SK-N-MC (cell line): ENCODE measurements around the gene NPVF.

ENCODE experiments used
- DNase-seq: peaks from one replicate; pipeline ENCODE4 v3.0.0-alpha.2; 2011; ENCODE audit warnings: low read depth, low spot score
- H3K27ac ChIP-seq: fragments of 200-600 bp; sonication (generic); 2 replicates; pipeline ENCODE4 v1.5.1; 2016; ENCODE audit warnings: mixed run types
- H3K36me3 ChIP-seq: fragments of 200-600 bp; sonication (generic); 2 replicates; pipeline ENCODE4 v1.6.1; 2017; ENCODE audit warnings: antibody characterized with exemption, low read length, mixed read lengths; ENCODE audit not compliant: insufficient read depth
- H3K4me3 ChIP-seq: fragments of 200-600 bp; sonication (generic); 2 replicates; pipeline ENCODE4 v1.5.1; 2016
- H3K9ac ChIP-seq: fragments of 200-600 bp; sonication (generic); 2 replicates; pipeline ENCODE4 v1.8.0; 2017; ENCODE audit warnings: mixed run types, mixed read lengths; ENCODE audit not compliant: insufficient read length
- H3K9me3 ChIP-seq: fragments of 200-600 bp; sonication (generic); 2 replicates; pipeline ENCODE4 v1.6.1; 2017; ENCODE audit warnings: low read depth, mild to moderate bottlenecking, antibody characterized with exemption, low read length, moderate library complexity, mixed read lengths
- EZH2 ChIP-seq: fragments of 200-600 bp; sonication (generic); IDR thresholded peaks from one replicate; pipeline ENCODE4 v1.6.1; 2017; ENCODE audit warnings: antibody characterized with exemption
- FOXP2 ChIP-seq: optimal IDR thresholded peaks from 2 replicates; pipeline ENCODE3; 2011; ENCODE audit warnings: mild to moderate bottlenecking, moderate library complexity; ENCODE audit not compliant: insufficient read depth; ENCODE audit errors: extremely low read length, control extremely low read depth
- POLR2AphosphoS5 ChIP-seq: IDR thresholded peaks from 2 replicates; pipeline ENCODE4 v1.6.1; 2012; ENCODE audit warnings: mild to moderate bottlenecking, low read depth, low read length, borderline replicate concordance

NPVF gene

DNA sequence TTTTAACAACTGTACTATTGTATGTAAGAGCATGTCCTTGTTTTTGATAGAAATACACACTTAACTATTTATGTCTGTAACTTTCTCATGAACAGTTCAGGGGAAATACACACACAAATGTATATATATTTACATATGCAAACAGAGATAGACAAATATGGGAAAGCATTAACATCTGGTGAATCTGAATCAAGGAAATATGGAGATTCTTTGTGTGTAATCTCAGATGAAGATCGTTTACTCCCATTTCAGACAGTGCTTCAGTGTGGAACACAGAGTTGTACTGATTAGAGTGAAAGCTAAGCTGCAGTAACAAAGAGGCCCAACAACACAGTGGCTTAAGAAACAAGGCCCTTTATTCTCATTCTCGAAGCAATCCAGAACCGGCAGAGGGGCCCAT is 26.3 kb upstream of the NPVF start:
- Histone ChIP-seq H3K36me3 (no peaks in the 10 kb centered on the region), H3K4me3 (no peak overlapping the region), H3K27ac (no peak overlapping the region), H3K9me3 (no peaks in the 10 kb centered on the region), H3K9ac (no peak overlapping the region)
- DNase-seq = no peak
- TF ChIP-seq EZH2 (no peak), FOXP2 (no peak), POLR2AphosphoS5 (no peak)

DNA sequence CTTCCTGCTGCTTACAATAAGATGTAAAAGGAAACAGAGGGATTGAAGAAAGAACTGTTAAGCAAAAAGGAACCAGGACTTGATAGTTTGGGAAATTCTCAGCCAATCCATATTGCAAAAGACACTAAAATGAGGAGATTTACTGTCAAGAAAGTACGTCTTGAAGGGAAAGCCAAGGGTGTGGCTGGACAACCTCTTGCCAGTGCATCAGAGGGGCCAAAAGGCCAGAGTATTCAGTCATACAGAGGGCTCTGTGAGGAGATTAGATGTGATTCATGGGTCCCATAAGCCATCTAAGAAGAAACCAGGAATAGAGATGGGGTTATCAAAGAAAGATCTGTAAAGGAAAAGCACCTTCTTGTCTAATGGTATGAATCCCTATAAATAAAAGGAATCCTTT is 25.4 kb upstream of the NPVF start:
- DNase-seq = no peak
- Histone ChIP-seq H3K36me3 (no peaks in the 10 kb centered on the region), H3K9me3 (no peaks in the 10 kb centered on the region), H3K9ac (no peak overlapping the region), H3K27ac (no peak overlapping the region), H3K4me3 (no peak overlapping the region)
- no peak for TF ChIP-seq POLR2AphosphoS5
- TF ChIP-seq FOXP2 = no peak
- TF ChIP-seq EZH2 = no peak

DNA sequence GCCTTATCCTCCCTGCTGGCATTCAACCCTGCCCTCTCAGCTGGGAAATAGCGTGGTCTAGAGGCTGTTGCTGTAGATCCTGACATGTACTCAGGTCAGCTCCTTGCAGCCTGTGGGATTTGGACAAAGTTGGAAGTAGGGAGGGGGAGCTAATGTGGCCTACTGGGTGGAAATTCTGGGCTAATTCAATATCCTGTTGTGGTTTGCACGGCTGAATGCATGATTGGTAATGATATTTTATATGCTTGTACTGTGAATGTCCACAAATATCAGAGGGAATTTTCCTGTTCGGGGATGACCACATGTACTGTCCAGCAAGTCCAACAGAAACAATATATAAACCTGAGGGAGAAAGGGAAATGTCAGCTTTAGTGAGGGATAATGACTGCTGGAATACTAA is 22.1 kb upstream of the NPVF start:
- Histone ChIP-seq H3K27ac (no peak overlapping the region), H3K36me3 (no peaks in the 10 kb centered on the region), H3K9me3 (no peaks in the 10 kb centered on the region), H3K9ac (no peak overlapping the region), H3K4me3 (no peak overlapping the region)
- no peak for TF ChIP-seq FOXP2
- no peak for TF ChIP-seq POLR2AphosphoS5
- TF ChIP-seq EZH2 = no peak
- no peak for DNase-seq

DNA sequence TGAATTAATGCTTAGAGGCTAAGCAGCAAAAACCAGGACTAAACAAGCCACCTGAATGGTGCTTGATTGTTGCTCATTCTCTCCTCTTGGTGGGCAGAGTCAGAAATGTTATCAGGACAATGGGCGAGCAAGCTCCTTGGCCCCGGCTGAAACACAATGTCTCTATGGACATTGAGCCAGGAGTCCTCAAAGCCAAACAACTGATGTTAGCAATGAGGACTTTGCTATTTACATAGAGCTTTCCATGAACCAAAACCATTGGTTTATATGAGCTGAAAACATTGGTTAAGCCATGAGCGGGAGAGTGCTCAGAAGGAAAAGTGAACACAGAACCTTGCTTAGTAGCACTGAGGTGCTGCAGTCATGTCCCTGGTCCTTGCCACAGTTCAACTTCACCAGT is 21.5 kb upstream of the NPVF start:
- Histone ChIP-seq H3K9ac (no peak overlapping the region), H3K36me3 (no peaks in the 10 kb centered on the region), H3K9me3 (no peaks in the 10 kb centered on the region), H3K27ac (no peak overlapping the region), H3K4me3 (no peak overlapping the region)
- DNase-seq = no peak
- TF ChIP-seq FOXP2 (no peak), EZH2 (no peak), POLR2AphosphoS5 (no peak)

DNA sequence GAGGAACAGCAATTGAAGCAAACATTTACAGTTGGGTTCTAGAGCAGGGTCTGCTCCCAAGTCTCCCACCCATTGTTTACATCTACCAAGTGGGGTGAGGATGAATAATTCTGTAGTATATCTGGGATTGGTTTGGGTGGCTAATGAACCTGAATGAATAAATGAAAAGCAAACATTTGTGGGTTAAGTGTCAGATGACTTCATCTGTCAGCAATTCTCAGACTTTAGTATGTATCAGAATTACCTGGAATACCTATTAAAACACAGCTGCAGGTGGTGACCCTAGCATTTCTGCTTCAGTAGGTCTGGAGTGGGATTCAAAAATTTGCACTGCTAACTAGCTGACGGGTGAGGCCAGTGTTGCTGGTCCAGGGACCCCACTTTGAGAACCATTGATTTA is 18.0 kb upstream of the NPVF start:
- H3K36me3 ChIP-seq = no peaks in the 10 kb centered on the region

DNA sequence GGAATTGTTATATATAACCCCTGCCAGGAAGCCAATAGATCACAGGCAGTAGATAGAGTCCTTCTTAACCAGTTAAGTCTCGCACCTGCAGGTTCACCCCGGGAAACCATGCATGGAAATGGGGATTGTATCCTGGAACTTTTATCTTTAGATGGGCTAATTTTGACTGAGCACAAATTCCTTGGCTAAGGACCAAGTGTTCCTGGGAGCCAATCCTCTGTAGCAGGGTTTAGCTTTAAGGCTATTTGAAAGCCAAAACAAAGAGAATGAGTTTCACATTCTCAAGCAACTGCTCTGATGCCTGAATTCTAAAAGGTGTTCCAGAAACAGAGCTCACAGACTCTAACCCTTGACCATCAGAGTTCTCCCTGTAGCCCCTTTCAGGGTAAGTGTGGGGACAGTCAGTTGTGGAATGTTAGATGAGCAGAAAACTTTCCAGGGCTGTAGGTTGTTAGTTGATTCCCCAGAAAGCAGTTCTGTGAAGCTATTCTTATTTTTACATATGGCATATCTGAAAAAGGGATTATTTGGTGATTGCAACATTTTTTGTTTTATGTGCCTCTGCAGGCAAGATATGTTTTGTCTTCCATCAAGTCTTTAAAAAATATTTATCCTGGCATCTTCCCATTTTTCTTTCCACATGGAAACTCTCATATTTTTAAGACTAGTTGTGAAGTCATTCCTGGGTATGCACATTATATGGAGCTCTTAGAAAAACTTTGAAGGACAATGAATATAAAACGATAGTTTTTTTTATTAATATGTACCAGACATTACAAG is 16.2 kb upstream of the NPVF start:
- no peak for DNase-seq
- TF ChIP-seq FOXP2 = no peak
- TF ChIP-seq POLR2AphosphoS5 = no peak
- TF ChIP-seq EZH2 = no peak

More for the DNA sequence above, 18.0 kb upstream of the NPVF start:
- Histone ChIP-seq H3K27ac (no peak overlapping the region), H3K9ac (no peak overlapping the region), H3K9me3 (no peaks in the 10 kb centered on the region), H3K4me3 (no peak overlapping the region)
- no peak for TF ChIP-seq POLR2AphosphoS5
- TF ChIP-seq EZH2 = no peak
- no peak for TF ChIP-seq FOXP2
- DNase-seq = no peak

DNA sequence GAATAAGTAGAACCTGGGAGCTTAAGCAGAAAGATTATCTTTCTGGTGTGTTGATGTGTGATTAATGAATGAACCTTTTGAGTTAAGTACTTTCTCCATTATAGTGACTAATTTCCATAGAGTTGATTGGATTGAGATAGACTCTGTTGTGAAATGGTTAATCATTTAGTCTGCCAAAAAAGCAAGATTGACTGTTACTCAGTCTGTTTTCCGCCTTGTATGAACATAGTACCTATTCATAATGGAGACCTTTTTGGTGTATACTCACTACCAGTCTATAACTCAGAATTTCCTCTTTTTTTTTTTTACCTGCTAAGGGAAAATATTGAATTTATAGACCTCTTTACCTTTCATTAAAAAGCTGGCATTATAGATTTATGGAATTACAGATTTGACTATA is 14.4 kb upstream of the NPVF start:
- H3K27ac ChIP-seq = no peak overlapping the region
- no peak overlapping the region for H3K9ac ChIP-seq
- no peak for DNase-seq
- no peak for TF ChIP-seq FOXP2
- no peak for TF ChIP-seq EZH2
- TF ChIP-seq POLR2AphosphoS5 = no peak
- H3K36me3 ChIP-seq = no peaks in the 10 kb centered on the region
- H3K9me3 ChIP-seq = no peaks in the 10 kb centered on the region
- H3K4me3 ChIP-seq = no peak overlapping the region

More for the DNA sequence above, 16.2 kb upstream of the NPVF start:
- Histone ChIP-seq H3K36me3 (no peaks in the 10 kb centered on the region), H3K9ac (no peak overlapping the region), H3K4me3 (no peak overlapping the region), H3K9me3 (no peaks in the 10 kb centered on the region), H3K27ac (no peak overlapping the region)

DNA sequence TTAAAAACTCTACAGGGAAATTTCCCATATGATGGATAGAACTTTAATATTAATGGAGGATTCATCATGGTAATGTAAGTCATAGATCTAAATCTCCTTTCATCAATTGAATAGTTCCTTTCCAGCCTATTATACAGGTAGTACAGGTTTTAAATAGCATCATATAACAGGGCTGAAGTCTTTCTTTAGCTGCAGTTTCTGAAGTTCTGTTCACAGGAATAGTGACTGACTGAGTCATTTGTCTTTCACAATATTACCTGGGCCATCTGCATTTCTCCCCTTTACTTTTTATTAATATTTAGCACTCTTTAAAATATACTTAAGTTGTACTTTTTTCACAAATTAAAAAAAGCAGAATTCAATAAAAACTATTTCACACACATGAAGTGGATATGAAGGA is 12.6 kb upstream of the NPVF start:
- no peak overlapping the region for H3K4me3 ChIP-seq

DNA sequence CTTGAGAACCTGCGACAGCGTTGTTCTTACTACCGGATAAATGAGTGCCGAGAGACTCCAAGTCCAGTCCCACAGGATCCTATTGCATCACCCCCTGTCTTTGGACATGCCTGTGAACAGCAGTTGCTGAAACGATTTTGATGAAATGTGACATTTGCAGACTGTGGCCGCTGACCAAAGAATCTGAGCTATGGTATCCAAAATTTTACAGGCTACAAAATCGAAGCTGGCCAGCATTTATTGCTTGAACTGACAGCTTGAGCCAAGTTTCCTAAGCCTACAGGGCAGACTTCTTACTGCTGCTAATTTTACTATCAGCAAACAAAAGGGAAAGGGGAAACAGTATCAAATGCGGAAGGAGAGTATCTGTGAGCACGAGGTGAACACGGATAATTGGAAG is 12.1 kb upstream of the NPVF start:
- no peak overlapping the region for H3K4me3 ChIP-seq
- no peaks in the 10 kb centered on the region for H3K36me3 ChIP-seq
- no peak overlapping the region for H3K9ac ChIP-seq
- DNase-seq = no peak
- no peak overlapping the region for H3K27ac ChIP-seq
- TF ChIP-seq POLR2AphosphoS5 (no peak), FOXP2 (no peak), EZH2 (no peak)
- no peaks in the 10 kb centered on the region for H3K9me3 ChIP-seq

More for the DNA sequence above, 12.6 kb upstream of the NPVF start:
- Histone ChIP-seq H3K9ac (no peak overlapping the region), H3K27ac (no peak overlapping the region), H3K36me3 (no peaks in the 10 kb centered on the region), H3K9me3 (no peaks in the 10 kb centered on the region)
- TF ChIP-seq FOXP2 = no peak
- no peak for TF ChIP-seq EZH2
- TF ChIP-seq POLR2AphosphoS5 = no peak
- DNase-seq = no peak
